GM18499 (cell line): ENCODE data around the gene SOCS3.

Experiments
- ATAC-seq: cut with Tn5 transposase; IDR thresholded peaks from one replicate; pipeline ENCODE4 v1.9.1; 2021; ENCODE audit warnings: moderate number of reproducible peaks; ENCODE audit not compliant: insufficient read depth, unreplicated experiment

SOCS3 gene

GRCh38 chr17:78359997-78360370, at the start of gene SOCS3:
Gene SOCS3 (minus strand): TSS chr17:78360077. CDS start chr17:78359095, 982 bp downstream.
- ATAC-seq: no peak

GRCh38 chr17:78409191-78409928, 49.5 kb upstream of the SOCS3 start:
- ATAC-seq: no peak

GRCh38 chr17:78408476-78409050, 48.7 kb upstream of the SOCS3 start:
- ATAC-seq: no peak

GRCh38 chr17:78407387-78408000, 47.6 kb upstream of the SOCS3 start:
- ATAC-seq: no peak

GRCh38 chr17:78406920-78407319, 47.0 kb upstream of the SOCS3 start:
- ATAC-seq: no peak

- no peak for ATAC-seq
Observed at GRCh38 chr17:78406396-78406795, 46.5 kb upstream of the SOCS3 start.

GRCh38 chr17:78403822-78404221, 43.9 kb upstream of the SOCS3 start:
- ATAC-seq: no peak

GRCh38 chr17:78401891-78402290, 42.0 kb upstream of the SOCS3 start:
- no peak for ATAC-seq

GRCh38 chr17:78401246-78401645, 41.4 kb upstream of the SOCS3 start:
- ATAC-seq: no peak

GRCh38 chr17:78400581-78401240, 40.8 kb upstream of the SOCS3 start:
- no peak for ATAC-seq

GRCh38 chr17:78399693-78400144, 39.8 kb upstream of the SOCS3 start:
- ATAC-seq: no peak

GRCh38 chr17:78399028-78399692, 39.3 kb upstream of the SOCS3 start:
- ATAC-seq: no peak

- ATAC-seq: no peak
Observed at GRCh38 chr17:78398390-78398789, 38.5 kb upstream of the SOCS3 start.

- ATAC-seq: no peak
Observed at GRCh38 chr17:78397681-78398101, 37.8 kb upstream of the SOCS3 start.

- ATAC-seq: no peak
Observed at GRCh38 chr17:78396441-78397337, 36.8 kb upstream of the SOCS3 start.

- no peak for ATAC-seq
Observed at GRCh38 chr17:78395155-78395554, 35.3 kb upstream of the SOCS3 start.

- no peak for ATAC-seq
Observed at GRCh38 chr17:78394209-78394608, 34.3 kb upstream of the SOCS3 start.

- no peak for ATAC-seq
Observed at GRCh38 chr17:78393575-78393974, 33.7 kb upstream of the SOCS3 start.

- ATAC-seq: no peak
Observed at GRCh38 chr17:78392295-78392694, 32.4 kb upstream of the SOCS3 start.

- no peak for ATAC-seq
Observed at GRCh38 chr17:78391843-78392242, 32.0 kb upstream of the SOCS3 start.
